GM18526 (cell line): ENCODE data around the gene RAP1A.

Experiments
- POLR2A ChIP-seq: IDR thresholded peaks from 3 replicates; pipeline ENCODE4 v1.6.1; 2011; ENCODE audit not compliant: insufficient read length; ENCODE audit errors: extremely low read depth

RAP1A gene

GRCh38 chr1:111671852-111672251 is 52.3 kb downstream of the RAP1A start:
- TF ChIP-seq POLR2A, result no peak

- no peak for TF ChIP-seq POLR2A
Measured at GRCh38 chr1:111672331-111672730, 52.7 kb downstream of the RAP1A start.

- TF ChIP-seq POLR2A, result no peak
Measured at GRCh38 chr1:111677604-111678003, 58.0 kb downstream of the RAP1A start.

GRCh38 chr1:111679541-111679940 is 60.0 kb downstream of the RAP1A start:
- no peak for TF ChIP-seq POLR2A

DNA sequence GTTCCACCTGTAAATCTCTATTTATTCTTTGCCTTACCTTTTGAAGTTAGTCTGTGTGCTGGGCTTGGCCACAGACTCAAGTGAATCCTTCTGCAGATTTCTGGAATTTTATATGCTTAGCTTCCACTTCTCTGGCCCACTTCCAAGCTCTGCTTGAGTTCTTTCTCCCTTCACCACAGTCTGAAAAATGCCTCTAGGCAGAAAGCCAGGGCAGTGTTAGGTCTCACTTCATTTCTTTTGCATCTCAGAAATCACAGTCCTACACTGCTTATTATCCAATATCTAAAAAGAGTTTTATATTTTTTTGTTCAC is 70.7 kb downstream of the RAP1A start:
- no peak for TF ChIP-seq POLR2A

- no peak for TF ChIP-seq POLR2A
Measured at GRCh38 chr1:111691886-111692285, 72.3 kb downstream of the RAP1A start.

DNA sequence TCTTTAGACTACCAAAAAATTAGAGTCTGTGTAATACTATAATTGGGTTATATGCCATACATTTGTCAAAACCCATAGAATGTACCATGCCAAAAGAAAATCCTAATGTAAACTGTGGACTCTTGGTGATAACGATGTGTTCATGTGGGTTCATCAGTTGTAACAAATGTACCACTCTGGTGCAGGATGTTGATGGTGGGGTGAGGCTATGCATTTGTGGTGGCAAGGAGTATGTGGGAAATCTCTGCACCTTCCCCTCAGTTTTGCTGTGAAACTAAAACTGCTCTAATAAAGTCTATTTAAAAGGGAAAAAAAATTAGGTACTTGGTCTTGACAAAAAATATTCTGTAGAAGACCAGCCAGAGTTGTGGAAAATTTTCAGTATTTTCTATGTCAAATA is 76.2 kb downstream of the RAP1A start:
- no peak for TF ChIP-seq POLR2A

DNA sequence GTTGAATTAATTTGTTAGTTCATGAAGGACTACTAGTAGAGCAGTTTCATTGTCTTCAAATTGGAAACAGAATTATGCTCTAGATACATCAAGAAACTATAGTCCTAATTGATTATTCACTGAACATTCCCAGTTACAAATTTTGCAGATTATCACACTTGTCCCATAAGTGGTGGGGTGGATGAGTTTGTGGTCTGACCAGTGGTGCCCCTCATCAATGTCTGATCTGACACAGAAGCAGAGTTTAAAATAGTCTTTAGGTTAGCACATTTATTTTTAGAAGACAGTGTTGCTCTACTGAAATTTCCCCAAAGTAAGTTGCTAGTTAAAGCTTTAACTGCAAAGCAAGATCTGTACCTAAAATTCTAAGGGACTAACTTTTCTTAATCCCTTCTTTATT is 76.7 kb downstream of the RAP1A start:
- TF ChIP-seq POLR2A, result no peak

DNA sequence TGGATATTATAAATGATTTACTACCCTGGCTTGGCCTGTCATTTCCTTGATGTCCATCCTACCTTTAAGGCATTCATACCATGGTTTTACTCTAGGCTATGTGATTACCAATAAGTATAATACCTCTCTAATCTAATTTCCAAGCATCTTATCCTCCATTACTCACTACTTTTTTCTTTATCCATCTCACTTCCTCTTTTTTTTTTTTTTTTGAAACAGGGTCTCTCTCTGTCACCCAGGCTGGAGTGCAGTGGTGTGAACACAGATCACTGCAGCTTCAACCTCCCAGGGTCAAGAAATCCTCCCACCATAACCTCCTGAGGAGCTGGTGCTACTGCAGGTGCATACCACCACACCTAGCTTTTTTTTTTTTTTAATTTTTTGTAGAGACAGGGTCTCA is 79.7 kb downstream of the RAP1A start:
- TF ChIP-seq POLR2A, result no peak

- TF ChIP-seq POLR2A, result no peak
Measured at GRCh38 chr1:111702504-111703050, 83.0 kb downstream of the RAP1A start.

DNA sequence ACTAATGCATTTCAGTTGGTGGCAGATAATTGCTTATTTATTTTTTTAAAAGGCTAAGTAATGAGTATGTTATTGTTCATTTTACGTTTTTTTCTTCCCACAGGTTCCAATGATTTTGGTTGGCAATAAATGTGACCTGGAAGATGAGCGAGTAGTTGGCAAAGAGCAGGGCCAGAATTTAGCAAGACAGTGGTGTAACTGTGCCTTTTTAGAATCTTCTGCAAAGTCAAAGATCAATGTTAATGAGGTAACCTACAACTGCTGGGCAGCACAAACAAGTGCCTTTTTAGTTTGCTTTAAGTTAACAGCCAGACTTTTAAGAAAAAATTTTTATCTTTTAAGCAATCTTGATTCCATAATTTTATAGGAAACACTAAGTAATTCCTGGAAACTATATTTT is 84.7 kb downstream of the RAP1A start:
- TF ChIP-seq POLR2A, result no peak

DNA sequence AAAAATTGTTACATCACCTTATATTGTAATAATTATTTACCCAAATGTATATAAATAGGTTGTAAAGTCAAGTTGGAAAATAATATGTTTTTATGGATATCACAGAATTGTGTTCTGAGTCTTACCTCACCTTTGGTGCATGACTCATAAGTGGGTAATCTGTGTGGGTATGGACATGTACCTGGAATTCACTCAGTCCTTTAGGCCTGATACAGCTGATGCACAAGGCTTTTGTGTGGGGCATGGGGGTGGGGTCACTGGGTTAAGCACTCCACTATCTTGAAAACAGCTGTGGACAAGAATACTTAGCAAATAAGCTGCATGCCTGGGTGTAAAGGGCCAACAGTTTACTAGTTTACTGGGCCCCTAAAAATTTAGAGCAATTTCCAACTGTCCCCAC is 85.2 kb downstream of the RAP1A start:
- TF ChIP-seq POLR2A, result no peak

DNA sequence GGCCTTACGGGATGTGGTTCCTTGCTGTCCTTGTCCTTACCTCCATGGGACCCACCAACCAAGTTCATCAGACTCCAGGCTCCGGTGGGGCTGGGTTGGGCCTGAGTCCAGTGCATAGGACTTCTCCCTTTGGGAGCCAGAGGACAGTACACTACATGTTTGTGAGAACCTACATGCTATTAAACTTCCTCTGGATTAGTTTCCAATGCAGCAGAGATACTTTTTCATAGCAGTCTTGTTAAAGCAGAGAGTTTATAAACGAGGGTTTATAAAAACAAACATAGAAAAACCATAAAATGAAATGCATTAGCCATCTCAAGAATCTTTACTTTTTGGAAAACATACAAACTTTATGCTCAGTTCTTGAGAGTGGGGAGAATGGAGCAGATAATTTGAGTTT is 86.3 kb downstream of the RAP1A start:
- no peak for TF ChIP-seq POLR2A

DNA sequence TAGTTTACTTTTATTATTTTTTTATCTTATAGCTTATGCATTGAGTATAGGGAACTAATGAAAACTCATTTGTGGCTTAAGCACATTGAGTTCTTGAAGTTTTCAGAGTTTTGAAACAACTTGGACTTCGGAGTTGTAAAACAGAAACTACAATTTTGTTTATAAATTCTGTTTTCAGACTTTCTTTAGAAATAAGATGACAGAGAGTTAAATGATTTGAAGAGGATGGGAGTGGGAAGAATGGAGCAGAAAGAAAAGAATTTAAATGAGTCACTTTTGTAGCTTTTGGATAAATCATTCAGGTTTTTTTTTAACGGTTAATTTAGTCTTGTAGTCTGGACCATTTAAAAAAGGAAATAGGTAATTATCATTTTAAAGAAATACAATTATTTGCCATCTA is 87.3 kb downstream of the RAP1A start:
- no peak for TF ChIP-seq POLR2A

DNA sequence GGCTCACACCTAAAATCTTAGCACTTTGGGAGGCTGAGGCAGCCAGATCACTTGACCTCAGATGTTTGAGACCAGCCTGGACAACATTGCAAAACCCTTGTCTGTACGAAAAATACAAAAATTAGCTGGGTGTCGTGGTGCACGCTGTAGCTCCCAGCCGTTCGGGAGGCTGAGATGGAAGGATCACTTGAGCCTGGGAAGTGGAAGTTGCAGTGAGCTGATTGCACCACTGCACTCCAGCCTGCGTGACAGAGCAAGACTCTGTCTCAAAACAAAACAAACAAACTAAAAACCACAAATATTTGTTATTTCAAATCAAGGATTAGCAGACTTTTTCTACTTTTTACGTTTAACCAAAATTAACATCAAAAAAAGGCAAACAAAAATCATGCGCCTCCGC is 88.3 kb downstream of the RAP1A start:
- TF ChIP-seq POLR2A, result no peak

DNA sequence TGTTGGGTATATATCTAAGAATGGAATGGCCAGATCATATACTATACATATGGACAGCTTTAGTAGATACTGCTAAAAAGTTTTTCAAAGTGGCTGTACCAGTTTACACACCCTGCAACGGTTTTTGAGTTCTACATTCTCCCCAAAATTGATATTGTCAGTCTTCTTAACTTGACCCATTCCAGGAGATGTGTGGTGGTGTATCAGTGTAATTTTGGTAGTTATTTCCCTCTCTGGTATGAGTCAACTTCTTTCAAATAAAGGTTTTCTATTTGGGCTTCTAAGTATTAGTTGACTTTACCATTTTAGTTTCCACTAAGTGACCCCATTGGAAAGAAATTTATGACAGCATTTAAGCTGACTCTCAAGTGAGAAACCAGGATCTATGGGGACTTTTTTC is 90.4 kb downstream of the RAP1A start:
- TF ChIP-seq POLR2A, result no peak

DNA sequence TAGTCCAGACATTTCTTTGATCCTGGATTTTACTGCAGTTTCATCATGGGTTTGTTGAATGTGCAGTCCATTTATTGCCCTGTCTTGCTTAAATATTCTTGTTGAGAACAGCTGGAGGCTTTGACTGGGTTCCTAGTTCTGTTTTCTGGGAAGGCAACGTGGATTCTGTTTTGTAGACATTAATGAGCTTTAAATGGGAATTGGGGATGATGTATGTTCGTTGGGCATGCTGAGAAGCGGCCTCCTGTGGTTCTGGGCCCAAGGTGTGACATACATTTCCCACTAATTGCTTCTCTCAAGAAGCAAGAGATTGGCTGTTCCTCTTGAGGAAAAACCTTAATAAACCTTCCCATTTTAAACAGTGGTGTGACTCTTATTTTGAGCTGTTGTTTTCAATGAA is 96.7 kb downstream of the RAP1A start:
- no peak for TF ChIP-seq POLR2A

GRCh38 chr1:111717450-111717849 is 97.9 kb downstream of the RAP1A start:
- no peak for TF ChIP-seq POLR2A
